HG03571 (cell line): ENCODE measurements around the gene BACE1.

Experiments
- ATAC-seq: cut with Tn5 transposase; IDR thresholded peaks from one replicate; pipeline ENCODE4 v1.9.1; 2021; ENCODE audit not compliant: unreplicated experiment

Gene BACE1

GRCh38 chr11:117309310-117309709 lies 6.7 kb downstream of the BACE1 start:
- ATAC-seq = no peak

- ATAC-seq = no peak
Observed at GRCh38 chr11:117305145-117305544, 10.9 kb downstream of the BACE1 start.

DNA sequence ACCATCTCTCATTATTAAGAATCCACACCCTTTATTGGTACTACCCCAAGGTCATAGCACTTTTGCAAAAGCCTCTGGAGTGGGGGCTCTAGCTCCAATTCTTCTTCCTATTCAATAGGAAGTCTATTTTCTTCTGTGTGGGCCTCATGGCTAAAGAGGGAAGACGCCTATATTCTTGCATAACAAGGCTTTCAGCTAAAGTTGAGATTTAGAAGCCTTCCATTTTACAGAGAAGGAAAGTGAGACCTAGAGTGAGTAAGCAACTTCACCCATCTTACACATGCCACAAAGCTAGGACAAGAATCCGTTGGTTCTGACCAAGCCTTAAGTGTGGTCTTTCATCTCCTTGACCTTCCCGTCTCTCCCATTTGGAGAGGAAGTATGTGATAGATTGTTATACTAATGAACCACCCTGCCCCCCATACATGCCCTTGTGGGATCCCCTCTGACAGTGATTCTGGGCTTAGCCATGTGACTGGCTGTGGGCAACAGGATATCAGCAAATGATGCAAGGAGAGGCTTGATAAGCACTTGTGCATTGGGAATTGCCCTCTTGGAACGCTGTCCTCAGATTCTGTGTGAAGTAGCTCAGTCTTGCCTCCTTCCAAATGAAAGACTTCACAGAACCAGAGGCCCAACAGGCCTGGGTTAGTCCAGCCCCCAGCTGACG lies 12.3 kb downstream of the BACE1 start:
- ATAC-seq = no peak

DNA sequence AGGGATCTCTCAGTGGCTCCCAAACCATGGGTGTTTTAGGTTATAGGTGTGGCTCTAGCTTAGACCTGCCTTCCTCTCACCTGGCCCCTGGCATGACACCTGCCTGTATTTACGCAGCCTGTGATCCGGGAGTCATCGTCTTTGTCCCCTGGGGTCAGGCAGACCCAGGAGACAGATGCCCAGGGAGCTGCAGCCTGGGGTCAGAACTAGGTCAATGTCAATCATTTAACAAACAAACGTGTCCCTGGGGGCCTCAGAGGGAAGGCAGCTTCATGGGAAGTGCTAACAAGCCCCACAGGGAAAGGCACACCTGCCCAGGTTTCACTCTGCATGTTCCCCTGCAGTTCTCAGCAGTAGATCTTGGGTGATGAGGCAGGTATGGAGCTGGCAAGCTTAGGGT lies 13.0 kb downstream of the BACE1 start:
- ATAC-seq = no peak

GRCh38 chr11:117302228-117302627 lies 13.8 kb downstream of the BACE1 start:
- ATAC-seq = no peak

GRCh38 chr11:117300773-117301172 lies 15.3 kb downstream of the BACE1 start:
- ATAC-seq = no peak

GRCh38 chr11:117300283-117300663 lies 15.8 kb downstream of the BACE1 start:
- ATAC-seq = no peak

- no peak for ATAC-seq
Observed at GRCh38 chr11:117299351-117300282, 16.4 kb downstream of the BACE1 start.

- no peak for ATAC-seq
Observed at GRCh38 chr11:117298195-117298594, 17.9 kb downstream of the BACE1 start.

- ATAC-seq = no peak
Observed at GRCh38 chr11:117296881-117297280, 19.2 kb downstream of the BACE1 start.

GRCh38 chr11:117295438-117296137 lies 20.5 kb downstream of the BACE1 start:
- no peak for ATAC-seq

- ATAC-seq = no peak
Observed at GRCh38 chr11:117292616-117293015, 23.4 kb downstream of the BACE1 start.

DNA sequence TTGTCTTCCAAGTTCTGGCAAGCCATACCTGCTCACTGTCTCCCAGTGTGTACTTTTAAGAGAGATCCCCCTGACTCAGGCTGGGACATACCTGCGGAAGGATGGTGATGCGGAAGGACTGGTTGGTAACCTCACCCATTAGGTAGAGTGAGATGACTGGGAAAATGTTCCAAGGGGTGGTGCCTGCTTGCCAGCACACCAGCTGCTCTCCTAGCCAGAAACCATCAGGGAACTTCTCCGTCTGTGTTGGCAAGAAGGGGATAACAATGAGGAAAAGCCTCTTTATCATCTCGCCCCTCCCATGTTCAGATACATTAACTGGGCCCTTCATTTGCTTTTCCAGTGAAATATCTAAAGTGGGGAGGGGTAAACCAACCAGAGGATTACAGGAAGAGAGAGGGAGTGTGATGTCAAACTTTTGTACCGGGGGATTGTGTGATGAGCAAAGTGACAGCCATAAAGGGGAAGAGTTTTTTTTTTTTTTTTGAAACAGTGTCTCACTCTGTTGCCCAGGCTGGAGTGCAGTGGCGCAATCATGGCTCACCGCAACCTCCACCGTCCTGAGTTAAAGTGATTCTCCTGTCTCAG lies 25.2 kb downstream of the BACE1 start, which contains the start of gene BACE1-AS:
BACE1-AS (plus strand) TSS at position 538 of the 588 bp plus-strand sequence.
- ATAC-seq = no peak

GRCh38 chr11:117289795-117290194 lies 26.3 kb downstream of the BACE1 start:
- no peak for ATAC-seq

DNA sequence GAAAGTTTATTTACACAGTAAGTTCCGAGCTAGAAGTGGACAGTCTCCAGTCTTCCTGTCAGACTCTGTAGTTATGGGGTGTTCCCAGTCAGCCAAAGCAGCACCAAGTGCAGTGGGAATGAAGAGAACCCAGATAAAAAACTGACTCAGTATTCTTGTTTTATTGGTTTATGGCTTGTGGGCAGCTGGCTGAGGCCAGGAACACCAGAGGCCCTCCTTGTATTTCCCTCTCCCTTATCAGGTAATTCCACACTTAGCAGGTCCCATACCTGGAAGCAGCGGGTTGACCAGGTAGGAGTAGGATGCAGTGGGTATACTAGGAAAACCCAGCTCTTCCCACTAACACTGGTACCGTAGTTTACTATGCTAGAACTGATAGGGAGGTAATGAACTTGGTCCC lies 28.4 kb downstream of the BACE1 start:
- ATAC-seq = no peak

GRCh38 chr11:117286588-117286987 lies 29.5 kb downstream of the BACE1 start:
- ATAC-seq = no peak

DNA sequence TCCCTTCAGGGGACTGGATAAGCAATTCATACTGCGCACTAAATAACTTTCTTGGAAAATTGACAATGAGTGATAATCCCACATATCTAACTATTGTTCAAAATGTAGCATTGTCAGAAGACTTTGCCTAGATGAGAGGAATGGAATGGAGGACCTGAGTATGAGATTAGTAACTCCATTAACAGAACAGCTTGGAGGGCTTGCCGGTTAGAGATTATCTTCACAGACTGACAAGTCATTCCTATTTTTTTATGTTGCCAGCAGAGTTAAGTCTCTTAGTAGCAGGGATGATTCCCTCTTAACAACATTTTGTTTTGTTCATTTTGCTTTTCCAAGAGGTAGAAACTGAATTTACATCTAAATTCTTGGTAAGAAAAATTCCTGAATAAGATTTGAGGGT lies 32.0 kb downstream of the BACE1 start:
- no peak for ATAC-seq

- no peak for ATAC-seq
Observed at GRCh38 chr11:117282956-117283355, 33.1 kb downstream of the BACE1 start.

DNA sequence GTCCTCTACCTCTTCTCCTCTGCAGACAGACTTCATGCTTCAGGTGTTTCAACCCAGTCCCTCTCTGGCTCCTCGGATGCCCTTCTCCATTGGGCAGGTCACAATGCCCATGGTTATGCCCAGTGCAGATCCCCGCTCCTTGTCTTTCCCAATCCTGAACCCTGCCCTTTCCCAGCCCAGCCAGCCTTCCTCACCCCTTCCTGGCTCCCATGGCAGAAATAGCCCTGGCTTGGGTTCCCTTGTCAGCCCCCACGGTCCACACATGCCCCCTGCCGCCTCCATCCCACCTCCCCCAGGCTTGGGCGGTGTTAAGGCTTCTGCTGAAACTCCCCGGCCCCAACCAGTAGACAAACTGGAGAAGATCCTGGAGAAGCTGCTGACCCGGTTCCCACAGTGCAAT lies 34.2 kb downstream of the BACE1 start:
- ATAC-seq = no peak

- ATAC-seq = no peak
Observed at GRCh38 chr11:117281159-117281558, 34.9 kb downstream of the BACE1 start.

DNA sequence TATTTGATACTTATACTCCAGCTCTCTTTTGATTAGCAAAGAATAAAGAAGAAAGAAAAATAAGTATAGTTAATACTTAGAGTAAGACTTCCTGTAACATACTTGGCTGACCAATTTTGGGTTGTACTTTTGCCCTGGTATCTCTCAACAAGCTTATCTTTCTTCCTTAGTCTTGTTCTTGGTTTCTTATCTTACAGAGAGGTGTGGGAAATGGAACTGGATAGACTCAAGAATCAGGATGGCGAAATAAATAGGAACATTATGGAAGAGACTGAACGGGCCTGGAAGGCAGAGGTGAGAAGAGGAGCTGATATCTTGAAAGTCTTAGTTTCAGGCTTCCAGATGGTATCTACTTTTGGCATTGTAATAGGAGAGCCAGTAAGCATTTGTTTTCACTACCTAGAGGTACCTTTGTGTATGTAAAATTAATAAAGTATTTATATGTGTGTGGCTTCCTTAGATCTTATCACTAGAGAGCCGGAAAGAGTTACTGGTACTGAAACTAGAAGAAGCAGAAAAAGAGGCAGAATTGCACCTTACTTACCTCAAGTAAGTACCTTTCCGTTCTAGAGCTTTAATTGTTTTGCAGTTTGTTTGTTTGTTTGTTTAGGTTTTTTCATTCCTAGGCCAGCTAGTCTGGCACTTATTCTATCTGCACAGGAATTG lies 36.2 kb downstream of the BACE1 start:
- no peak for ATAC-seq
